GF-D8 (cell line): ENCODE measurements around the gene SLC16A10.

Experiments used
- DNase-seq: peaks from one replicate; lab custom pipeline; 2025; lab: John Stamatoyannopoulos, UW

SLC16A10 gene

GRCh38 chr6:111260570-111261298 is 173.4 kb downstream of the SLC16A10 start:
- no peak for DNase-seq

- DNase-seq, result no peak
Measured at GRCh38 chr6:111263837-111264236, 176.5 kb downstream of the SLC16A10 start.

GRCh38 chr6:111265842-111266241 is 178.5 kb downstream of the SLC16A10 start:
- DNase-seq, result no peak

DNA sequence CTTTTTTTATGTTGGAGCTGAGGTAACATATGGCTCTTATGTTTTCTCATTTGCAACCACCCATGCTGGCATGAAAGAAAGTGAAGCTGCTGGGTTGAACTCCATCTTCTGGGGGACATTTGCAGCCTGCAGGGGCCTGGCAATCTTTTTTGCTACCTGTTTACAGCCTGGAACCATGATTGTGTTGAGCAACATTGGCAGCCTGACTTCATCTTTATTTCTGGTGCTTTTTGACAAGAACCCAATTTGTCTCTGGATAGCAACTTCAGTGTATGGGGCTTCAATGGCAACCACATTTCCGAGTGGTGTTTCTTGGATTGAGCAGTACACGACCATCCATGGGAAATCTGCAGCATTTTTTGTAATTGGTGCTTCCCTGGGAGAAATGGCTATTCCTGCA is 179.0 kb downstream of the SLC16A10 start:
- DNase-seq, result no peak

DNA sequence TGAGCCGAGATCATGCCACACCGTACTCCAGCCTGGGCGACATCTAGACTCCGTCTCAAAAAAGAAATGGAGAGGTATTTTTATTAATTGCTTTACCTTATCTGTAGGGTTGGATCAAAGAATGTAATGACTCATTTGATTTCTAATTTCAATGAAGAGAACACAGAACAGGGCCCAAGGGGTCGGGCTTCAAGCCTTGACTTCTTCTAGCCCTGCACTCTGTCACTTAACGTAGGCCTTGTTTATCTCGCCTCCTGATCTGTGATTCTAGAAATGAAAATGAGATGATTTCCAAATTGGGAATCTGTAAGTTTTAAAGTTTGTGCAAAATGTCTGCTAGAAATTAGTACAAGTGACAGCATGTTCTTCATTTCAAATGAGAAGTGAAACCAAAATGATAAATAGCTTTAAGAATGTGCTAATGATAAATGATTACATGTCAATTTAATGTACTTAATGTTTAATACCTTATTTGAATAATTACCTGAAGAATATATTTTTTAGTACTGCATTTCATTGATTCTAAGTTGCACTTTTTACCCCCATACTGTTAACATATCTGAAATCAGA is 180.5 kb downstream of the SLC16A10 start:
- no peak for DNase-seq

DNA sequence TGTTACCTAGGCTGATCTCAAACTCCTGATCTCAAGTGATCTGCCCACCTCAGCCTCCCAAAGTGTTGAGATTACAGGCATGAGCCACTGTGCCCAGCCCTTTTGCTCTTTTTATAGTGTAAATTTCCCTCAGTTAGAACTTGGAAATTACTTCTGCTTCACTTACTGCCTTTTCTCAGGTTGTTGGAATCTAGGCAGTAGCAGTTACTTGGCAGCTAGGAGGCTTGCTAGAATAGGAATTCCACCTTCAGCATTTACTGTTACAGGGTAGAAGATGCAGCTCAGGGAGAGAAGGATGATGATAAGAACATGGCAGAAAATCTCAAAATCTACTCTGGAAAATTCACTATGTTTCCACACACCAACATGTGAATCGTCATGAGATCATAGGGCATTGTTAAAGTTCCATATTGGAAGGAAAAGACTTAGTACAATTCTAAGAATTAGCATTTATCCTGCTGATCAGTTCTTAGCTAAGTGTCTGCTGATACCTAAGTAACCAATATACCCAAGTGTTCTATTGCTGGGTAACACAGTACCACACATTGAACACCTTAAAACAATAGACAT is 182.2 kb downstream of the SLC16A10 start:
- DNase-seq, result no peak

- no peak for DNase-seq
Measured at GRCh38 chr6:111270121-111270520, 182.8 kb downstream of the SLC16A10 start.

GRCh38 chr6:111274593-111275217 is 187.4 kb downstream of the SLC16A10 start:
- no peak for DNase-seq

GRCh38 chr6:111276335-111276734 is 189.0 kb downstream of the SLC16A10 start:
- DNase-seq, result no peak

GRCh38 chr6:111276736-111277135 is 189.4 kb downstream of the SLC16A10 start:
- no peak for DNase-seq

DNA sequence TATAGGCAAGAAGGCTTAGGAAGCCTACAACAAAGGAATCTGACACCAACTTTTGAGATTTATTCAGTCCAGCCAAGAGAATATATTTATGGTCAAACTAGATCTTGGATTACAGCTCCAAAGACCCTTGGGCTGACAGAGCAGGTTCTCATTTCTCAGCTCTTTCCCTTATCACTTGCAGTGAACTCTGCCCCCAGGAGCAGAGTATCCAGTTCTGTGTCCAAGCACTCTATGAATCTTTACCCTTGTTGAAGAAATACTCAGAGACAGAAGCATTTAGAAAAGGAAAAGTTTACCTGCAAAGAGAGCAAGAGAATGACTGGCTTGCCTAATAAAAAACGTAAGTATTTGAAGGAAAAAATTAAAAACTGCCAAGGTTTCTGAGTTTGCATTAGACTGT is 190.5 kb downstream of the SLC16A10 start:
- DNase-seq, result no peak

DNA sequence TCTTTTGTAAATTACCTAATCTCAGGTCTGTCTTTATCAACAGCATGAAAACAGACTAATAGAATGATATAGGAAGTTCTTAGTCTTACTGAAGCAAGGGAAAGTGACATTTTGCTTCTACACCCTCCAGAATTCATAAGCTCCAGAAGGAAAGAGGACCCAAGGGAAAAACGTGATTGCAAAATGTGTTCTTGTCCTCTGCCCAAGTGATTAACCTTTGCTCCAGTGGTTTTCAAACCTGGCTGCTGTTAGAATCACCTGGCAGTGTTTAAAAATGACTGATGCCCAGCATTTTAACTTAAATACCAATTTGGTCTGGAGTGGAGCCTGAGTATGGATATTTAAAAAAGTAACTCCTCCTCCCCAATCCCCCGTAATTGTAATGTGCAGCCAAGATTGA is 191.4 kb downstream of the SLC16A10 start:
- DNase-seq, result no peak

DNA sequence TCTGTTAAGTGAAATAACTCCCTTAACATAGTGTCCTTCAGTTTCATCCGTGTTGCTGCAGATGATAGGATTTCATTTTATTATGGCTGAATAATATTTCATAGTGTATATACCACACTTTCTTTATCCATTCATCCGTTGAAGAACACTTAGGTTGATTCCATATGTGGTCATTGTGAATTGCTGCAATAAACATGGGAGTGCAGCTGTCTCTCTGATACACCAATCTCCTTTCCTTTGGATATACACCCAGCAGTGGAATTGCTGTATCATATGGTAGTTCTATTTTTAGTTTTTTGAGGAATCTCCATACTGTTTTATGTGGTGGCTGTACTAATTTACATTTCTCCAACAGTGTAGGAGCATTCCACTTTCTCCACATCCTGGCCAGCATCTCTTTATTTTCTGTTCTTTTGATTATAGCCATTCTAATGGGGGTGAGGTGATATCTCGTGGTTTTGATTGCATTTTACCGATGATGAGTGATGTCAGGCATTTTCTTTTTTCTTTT is 193.2 kb downstream of the SLC16A10 start:
- no peak for DNase-seq
